SH-SY5Y (cell line): ENCODE data around the gene ASXL3.

ENCODE experiments used
- GATA2 ChIP-seq: IDR thresholded peaks from 2 replicates; pipeline ENCODE4 v1.6.1; 2011; ENCODE audit warnings: mild to moderate bottlenecking, low read depth, low read length
- GATA3 ChIP-seq: IDR thresholded peaks from 2 replicates; pipeline ENCODE4 v1.6.1; 2011; ENCODE audit warnings: low read depth, mild to moderate bottlenecking, low read length, moderate library complexity

GRCh38 chr18:33532978-33533377, 45.0 kb upstream of the ASXL3 start:
- TF ChIP-seq GATA3 = no peak
- no peak for TF ChIP-seq GATA2
